Mucosa of rectum (tissue), 2 donors: ENCODE data around the gene XPO6.

Experiments
- H3K27ac ChIP-seq, 2 donors: one replicate each; pipeline ENCODE4 v1.7.0; 2013; ENCODE audit warnings: inconsistent platforms in 2 of 2, low read depth in 2 of 2, low read length in 2 of 2
- H3K27me3 ChIP-seq, 2 donors: one replicate each; pipeline ENCODE4 v1.7.0; 2013; ENCODE audit warnings: low read length in 2 of 2; ENCODE audit not compliant: control insufficient read depth in 2 of 2, insufficient read depth in 2 of 2
- H3K36me3 ChIP-seq, 2 donors: one replicate each; pipeline ENCODE4 v1.7.0; 2013; ENCODE audit warnings: low read length in 2 of 2; ENCODE audit not compliant: control insufficient read depth in 2 of 2, insufficient read depth in 2 of 2
- H3K4me1 ChIP-seq, 2 donors: one replicate each; pipeline ENCODE4 v1.7.0; 2013; ENCODE audit warnings: low read length in 2 of 2, mild to moderate bottlenecking in 1 of 2; ENCODE audit not compliant: control insufficient read depth in 2 of 2, insufficient read depth in 2 of 2
- H3K4me3 ChIP-seq, 2 donors: one replicate each; pipeline ENCODE4 v1.7.0; 2013; ENCODE audit warnings: low read length in 2 of 2
- H3K9ac ChIP-seq, 2 donors: one replicate each; pipeline ENCODE4 v1.7.0; 2013; ENCODE audit warnings: low read length in 2 of 2, low read depth in 1 of 2, mild to moderate bottlenecking in 1 of 2
- H3K9me3 ChIP-seq, 2 donors: one replicate each; pipeline ENCODE4 v1.7.0; 2013; ENCODE audit warnings: low read length in 2 of 2; ENCODE audit not compliant: control insufficient read depth in 2 of 2
- donor health status: healthy.
- donor health status: Normal muscosa, but diverticular disease.

Gene XPO6

DNA sequence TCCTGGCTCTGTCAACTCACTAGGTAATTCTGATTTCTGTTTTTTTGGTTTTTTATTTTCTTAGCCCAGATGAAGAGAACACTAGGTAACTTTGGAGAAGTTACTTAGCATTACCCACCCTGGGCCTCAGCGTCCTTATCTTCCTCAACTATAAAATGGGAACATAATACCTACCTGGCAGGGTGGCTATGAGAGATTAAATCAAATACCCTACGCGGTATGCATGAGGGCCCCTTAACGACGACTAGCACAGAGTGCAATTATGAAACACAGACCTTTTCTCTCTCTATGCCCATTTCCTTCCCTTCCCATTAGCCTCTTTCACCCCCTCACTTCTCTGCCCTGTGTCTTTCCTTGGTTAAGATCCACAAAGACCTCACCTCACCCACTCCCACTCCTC lies 11.1 kb downstream of the XPO6 start:
- no peaks in the 10 kb centered on the region for H3K9me3 ChIP-seq
- no peak overlapping the region for H3K4me3 ChIP-seq
- H3K9ac ChIP-seq: no peak overlapping the region
- no peaks in the 10 kb centered on the region for H3K27me3 ChIP-seq
- H3K27ac ChIP-seq: no peak overlapping the region
- H3K36me3 ChIP-seq: peaks cover 23 to 43% of the 10 kb centered on the region in 2 donors
- peaks cover 0 to 5% of the 10 kb centered on the region in 2 donors for H3K4me1 ChIP-seq

- no peaks in the 10 kb centered on the region for H3K9me3 ChIP-seq
- no peak overlapping the region for H3K4me3 ChIP-seq
- no peak overlapping the region for H3K9ac ChIP-seq
- peaks cover 0 to 10% of the 10 kb centered on the region in 2 donors for H3K36me3 ChIP-seq
- H3K27ac ChIP-seq: no peak overlapping the region
- peaks cover 7 to 11% of the 10 kb centered on the region in 2 donors for H3K4me1 ChIP-seq
- H3K27me3 ChIP-seq: no peaks in the 10 kb centered on the region
These were observed 15.3 kb downstream of the XPO6 start for GRCh38 chr16:28196387-28196987.

- peaks cover 0 to 4% of the 10 kb centered on the region in 2 donors for H3K36me3 ChIP-seq
- H3K27ac ChIP-seq: no peak overlapping the region
- H3K9me3 ChIP-seq: no peaks in the 10 kb centered on the region
- H3K27me3 ChIP-seq: no peaks in the 10 kb centered on the region
- H3K4me3 ChIP-seq: no peak overlapping the region
- H3K9ac ChIP-seq: no peak overlapping the region
- peaks cover 7 to 11% of the 10 kb centered on the region in 2 donors for H3K4me1 ChIP-seq
These were observed 15.9 kb downstream of the XPO6 start for GRCh38 chr16:28195859-28196258.

DNA sequence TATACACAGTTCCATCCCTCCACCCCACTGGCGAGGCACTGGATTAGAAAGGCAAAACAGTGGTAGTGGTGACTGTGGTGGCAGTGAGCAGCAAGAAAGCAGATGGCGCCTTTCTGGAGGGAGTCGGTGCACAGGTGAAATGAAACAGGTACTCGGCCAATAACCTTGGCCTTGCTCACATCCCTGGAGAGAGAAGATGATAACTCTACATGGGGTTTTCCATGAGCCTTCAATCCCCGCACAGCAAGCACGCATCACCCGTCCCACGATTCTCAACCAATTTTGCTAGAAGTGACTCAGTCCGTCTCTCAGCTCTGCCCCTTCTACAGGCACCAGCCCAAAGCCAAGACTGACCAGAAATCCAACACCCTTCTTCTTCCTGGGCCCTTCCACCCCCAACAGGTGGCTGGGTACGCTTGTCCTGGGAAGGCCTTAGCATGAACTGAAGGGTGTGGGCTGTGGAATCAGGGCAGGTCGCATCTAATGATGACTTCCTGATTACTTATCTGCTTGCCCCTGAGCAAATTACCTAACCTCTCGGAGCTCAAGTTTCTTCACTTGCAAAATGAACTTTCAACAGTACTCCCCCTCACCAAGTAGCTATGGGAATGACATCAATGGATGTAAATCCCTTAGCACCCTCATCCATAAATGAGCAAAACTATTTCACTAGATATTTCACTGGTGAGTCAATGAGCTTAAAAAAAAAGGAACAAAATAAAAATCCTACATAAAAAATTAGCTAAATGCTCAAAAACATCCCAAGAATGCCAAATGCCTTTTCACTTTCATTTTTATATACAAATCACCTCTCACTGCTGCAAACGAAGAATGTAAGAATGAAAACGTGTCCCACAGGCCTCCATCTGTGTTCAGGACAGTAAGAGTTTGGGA lies 18.0 kb downstream of the XPO6 start:
- H3K9ac ChIP-seq: no peak overlapping the region
- H3K9me3 ChIP-seq: no peaks in the 10 kb centered on the region
- no peaks in the 10 kb centered on the region for H3K27me3 ChIP-seq
- no peaks in the 10 kb centered on the region for H3K36me3 ChIP-seq
- peaks cover 11% of the 10 kb centered on the region in 2 donors for H3K4me1 ChIP-seq
- peak overlapping the region; percentile 19 to 41 for H3K27ac ChIP-seq
- H3K4me3 ChIP-seq: peak overlapping the region in 1 of 2 donors; percentile 45

- peak overlapping the region; percentile 41 to 49 for H3K27ac ChIP-seq
- H3K4me3 ChIP-seq: peak overlapping the region in 1 of 2 donors; percentile 45
- peaks cover 11 to 13% of the 10 kb centered on the region in 2 donors for H3K4me1 ChIP-seq
These were observed 18.8 kb downstream of the XPO6 start for GRCh38 chr16:28192806-28193529.

DNA sequence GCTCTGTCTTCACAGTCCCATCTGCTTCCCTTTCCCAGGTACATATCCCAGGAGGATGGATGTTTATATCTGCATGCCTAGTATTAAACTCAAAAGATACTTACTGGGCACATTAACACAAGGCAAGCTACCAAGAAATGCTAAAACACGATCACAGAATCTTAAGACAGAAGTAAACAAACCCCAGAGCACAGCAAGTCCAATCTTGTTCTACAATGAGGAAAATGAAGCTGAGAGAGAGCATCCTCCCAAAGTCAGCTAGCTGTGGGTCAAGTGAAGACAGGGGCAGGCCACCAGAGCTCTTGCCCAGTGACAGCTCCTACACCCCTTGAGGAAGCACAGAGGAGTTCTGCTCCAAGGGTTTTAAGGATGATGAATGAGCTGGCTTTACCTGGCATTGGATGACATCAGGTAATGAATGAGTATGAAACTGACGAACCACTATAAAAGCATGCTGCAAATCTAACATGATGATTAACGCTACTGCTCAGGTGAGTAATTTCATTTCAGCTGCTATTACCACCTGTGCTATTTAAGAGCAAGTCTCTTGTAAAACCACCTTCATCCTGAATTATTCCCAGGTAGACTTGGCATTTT lies 20.3 kb downstream of the XPO6 start:
- Histone ChIP-seq H3K4me3 (no peak overlapping the region), H3K27ac (no peak overlapping the region), H3K9ac (no peak overlapping the region), H3K27me3 (no peaks in the 10 kb centered on the region), H3K9me3 (no peaks in the 10 kb centered on the region), H3K36me3 (no peaks in the 10 kb centered on the region), H3K4me1 (peaks cover 11 to 13% of the 10 kb centered on the region in 2 donors)

More at GRCh38 chr16:28192806-28193529, 18.8 kb downstream of the XPO6 start:
- Histone ChIP-seq H3K36me3 (no peaks in the 10 kb centered on the region), H3K9me3 (no peaks in the 10 kb centered on the region), H3K27me3 (no peaks in the 10 kb centered on the region), H3K9ac (peak overlapping the region in 1 of 2 donors; percentile 1)

DNA sequence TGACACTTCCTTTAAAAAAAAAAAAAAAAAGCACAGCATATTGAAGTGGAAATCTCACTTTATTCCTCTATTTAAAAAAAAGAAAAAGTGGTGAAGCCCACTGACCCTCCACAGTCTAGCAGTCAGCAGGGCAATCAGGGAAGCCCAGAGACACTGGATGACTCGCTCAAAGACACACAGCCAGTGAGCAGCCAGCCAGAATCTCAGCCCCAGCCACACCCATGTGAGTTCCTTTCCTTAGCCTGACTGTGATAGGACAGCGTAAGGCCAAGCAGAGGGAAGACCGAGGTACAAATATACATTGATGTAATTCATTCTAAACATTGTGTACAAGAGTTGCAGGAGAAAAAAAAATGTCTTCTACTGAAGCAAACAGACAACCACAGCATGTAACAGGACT lies 22.5 kb downstream of the XPO6 start:
- no peak overlapping the region for H3K9ac ChIP-seq
- H3K4me1 ChIP-seq: peaks cover 8 to 11% of the 10 kb centered on the region in 2 donors
- no peak overlapping the region for H3K27ac ChIP-seq
- H3K4me3 ChIP-seq: no peak overlapping the region
- no peaks in the 10 kb centered on the region for H3K36me3 ChIP-seq
- H3K27me3 ChIP-seq: no peaks in the 10 kb centered on the region
- H3K9me3 ChIP-seq: no peaks in the 10 kb centered on the region

DNA sequence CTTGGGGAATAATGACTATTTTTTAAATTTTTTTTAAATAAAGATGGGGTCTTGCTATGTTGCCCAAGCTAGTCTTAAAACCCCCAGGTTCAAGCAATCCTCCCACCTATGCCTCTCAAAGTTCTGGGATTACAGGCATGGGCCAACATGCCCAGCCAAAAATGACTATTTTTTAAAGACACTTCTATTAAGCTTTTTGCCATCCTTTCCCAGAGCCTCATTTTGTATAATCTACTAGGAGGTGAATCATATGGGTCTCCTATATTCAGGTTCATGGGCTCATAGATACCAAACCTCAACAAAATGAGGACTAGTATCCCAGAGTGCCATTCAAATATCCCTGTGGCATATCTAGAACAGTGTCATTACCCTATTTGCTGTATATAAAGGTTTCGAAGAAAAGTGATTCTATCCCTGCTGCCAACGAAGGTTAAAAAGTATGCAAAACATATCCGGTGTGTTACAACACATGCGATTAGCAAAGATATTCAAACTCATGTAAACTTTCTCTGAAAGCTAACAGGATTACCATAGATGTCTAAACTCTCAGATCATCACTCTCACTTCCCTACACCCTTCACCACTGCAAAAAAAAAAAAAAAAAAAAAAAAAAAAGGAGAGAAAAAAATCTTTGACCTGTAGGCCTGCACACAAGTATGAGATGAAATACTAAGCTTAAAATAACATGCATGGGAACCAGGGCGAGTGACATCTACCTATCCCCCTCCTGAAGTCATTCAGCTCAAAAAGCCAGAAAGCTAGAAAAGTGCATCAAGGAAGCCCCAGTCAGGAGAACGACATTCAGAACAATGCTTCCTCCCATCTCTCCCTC lies 23.5 kb downstream of the XPO6 start:
- H3K4me1 ChIP-seq: peaks cover 2 to 4% of the 10 kb centered on the region in 2 donors
- H3K9ac ChIP-seq: no peak overlapping the region
- H3K4me3 ChIP-seq: no peak overlapping the region
- no peaks in the 10 kb centered on the region for H3K36me3 ChIP-seq
- no peaks in the 10 kb centered on the region for H3K27me3 ChIP-seq
- H3K9me3 ChIP-seq: no peaks in the 10 kb centered on the region
- peak overlapping the region; percentile 35 to 50 for H3K27ac ChIP-seq

DNA sequence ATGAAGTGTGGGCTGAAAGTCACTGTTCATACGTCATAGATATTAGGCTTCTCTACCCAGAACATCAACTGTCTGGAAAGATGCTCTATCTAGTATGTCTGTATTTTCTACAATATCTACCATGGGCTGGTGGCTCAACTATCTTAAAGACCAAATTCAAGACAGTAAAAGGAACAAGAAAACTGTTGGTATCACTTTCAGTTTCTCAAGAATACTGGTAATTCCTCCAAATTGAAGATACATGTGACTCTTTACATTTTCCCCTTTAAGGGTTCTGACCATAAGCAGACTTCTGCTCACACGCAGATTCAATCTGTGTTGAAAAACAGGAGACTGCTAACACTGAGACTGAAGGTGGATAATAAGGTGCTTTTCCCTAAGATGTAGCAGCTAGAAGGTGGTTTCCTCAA lies 24.2 kb downstream of the XPO6 start:
- Histone ChIP-seq H3K36me3 (no peaks in the 10 kb centered on the region), H3K9ac (no peak overlapping the region), H3K4me3 (no peak overlapping the region), H3K4me1 (peaks cover 2 to 4% of the 10 kb centered on the region in 2 donors), H3K27ac (peak overlapping the region; percentile 8 to 50), H3K9me3 (no peaks in the 10 kb centered on the region), H3K27me3 (no peaks in the 10 kb centered on the region)
